Activated CD4-positive, alpha-beta T cell treated with anti-CD3 and anti-CD28 coated beads, Interleukin-2, amount 50 U/mL, for 4 hours (primary cell): ENCODE measurements around the gene COQ6.
"Not testable (repeated sequence)": the region's sequence is repeated elsewhere in the genome, so short reads cannot be mapped to it uniquely, and the experiment has no call there.

ENCODE experiments used
- DNase-seq, 2 experiments: peaks; one replicate each; pipeline ENCODE4 v3.0.0-alpha.2; 2020

Gene COQ6

DNA sequence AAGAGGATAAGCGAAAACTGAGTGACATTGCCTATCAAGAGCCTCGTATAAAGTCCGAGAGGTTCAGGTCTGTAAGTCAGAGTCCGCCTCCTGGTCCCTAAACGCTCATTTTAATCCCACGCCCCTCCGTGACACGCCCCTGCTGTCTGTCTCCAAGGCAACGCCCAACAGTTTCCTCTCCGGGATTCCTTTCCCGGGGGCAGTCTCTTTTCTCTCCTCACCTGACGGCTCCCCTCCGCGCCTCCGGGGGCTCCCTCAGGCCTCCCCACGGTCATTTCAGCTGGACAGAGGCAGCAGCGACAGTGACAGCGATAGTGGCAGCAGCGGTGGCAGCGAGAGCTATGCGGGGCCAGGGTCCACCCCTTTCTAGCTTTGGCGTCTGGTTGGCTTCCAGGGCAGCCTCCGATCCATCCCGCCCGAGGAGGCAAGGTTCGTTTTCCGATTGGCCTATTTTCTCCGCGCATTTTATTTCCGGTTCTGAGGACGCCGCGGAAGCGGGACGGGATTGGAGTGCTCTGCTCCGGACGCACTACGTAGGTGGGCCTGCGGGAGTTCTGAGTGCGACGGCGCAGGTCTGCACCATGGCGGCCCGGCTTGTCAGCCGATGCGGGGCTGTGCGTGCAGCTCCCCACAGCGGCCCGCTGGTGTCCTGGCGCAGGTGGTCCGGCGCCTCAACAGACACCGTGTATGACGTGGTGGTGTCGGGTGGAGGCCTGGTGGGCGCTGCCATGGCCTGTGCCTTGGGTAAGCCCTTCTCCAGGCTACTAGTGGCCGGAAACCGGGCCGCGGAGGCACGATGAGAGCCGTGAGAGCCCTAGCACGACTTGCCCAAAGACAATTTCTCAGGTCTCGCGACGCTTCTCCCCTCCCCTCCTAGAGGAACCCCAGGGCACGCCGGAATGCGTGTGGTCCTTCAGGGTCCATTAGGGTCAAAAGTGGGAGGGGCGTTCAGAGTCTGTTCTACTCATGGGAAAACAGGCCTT lies at the start of gene COQ6, which contains the start of gene FAM161B:
Gene COQ6 (plus strand): TSS at position 551 of the 983 bp plus-strand sequence. CDS start 31 bp downstream, at position 582.
Gene FAM161B (minus strand): TSS at position 343 of the 983 bp plus-strand sequence. CDS start 68 bp downstream, at position 275.
- DNase-seq = peak; percentile 82 to 83

DNA sequence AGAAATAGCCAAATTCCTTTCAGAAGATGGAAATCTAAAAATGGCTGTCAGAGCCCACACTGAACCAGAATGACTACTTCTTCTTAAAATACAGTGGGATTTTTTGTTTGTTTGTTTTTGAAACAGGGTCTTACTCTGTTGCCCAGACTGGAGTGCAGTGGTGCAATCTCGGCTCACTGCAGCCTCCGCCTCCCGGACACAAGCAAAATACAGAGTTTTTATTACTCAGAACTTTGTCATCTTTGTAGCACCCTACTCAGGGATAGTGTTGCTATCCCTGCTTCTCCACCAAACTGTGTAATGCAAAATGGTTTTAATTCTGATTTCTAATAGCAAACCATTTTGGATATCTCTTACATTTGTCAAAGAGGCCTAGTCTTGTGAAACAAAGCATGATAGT lies 47.1 kb upstream of the COQ6 start:
- no peak for DNase-seq

DNA sequence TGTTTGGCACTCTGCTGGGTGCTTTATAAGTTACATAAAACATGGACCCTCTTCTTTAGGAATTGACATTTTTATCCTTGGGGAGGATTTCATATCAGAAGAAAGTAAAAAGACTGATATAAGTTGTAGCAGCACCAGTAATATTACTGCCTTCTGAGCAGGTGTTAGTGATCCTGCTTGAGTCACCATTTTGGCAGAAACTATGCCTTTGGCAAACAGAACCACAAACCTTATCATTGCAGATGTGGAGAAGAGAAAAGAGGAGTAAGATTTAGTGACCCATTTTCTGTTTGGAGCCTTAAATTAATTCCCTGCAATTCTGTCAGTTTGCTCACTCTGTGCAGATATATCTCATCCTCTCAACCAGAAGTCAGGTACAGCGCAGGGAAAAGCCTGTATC lies 40.4 kb upstream of the COQ6 start:
- no peak for DNase-seq

GRCh38 chr14:73913256-73913655 lies 36.8 kb upstream of the COQ6 start:
- no peak for DNase-seq

DNA sequence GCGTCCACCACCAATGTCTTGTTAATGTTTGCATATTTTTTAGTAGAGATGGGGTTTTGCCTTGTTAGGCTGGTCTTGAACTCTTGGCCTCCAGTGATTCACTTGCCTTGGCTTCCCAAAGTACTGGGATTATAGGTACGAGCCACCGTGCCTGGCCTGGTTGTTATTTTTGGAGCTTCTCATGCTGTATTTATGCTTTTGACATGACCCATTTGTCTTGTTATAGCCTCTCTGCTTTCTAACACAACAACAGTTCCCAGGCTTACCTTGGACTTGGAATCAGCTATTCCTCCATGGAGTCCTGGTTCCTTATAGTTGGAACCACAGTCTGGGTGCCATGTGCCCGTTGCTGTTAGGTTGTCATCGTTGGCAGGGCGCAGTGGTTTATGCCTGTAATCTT lies 33.8 kb upstream of the COQ6 start:
- no peak for DNase-seq

DNA sequence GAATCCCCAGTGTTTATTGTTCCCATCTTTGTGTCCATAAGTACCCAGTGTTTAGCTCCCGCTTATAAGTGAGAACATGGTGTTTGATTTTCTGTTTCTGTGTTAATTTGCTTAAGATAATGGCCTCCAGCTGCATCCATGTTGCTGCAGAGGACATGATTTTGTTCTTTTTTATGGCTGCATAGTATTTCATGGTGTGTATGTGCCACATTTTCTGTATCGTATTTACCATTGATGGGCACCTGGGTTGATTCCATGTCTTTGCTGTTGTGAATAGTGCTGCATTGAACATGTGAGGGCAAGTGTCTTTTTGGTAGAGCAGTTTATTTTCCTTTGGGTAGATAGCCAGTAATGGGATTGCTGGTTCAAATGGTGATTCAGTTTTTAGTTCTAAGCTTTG lies 30.6 kb upstream of the COQ6 start:
- not testable (repeated sequence) for DNase-seq

- no peak for DNase-seq
Measured at GRCh38 chr14:73924337-73924736, 25.8 kb upstream of the COQ6 start.

GRCh38 chr14:73935666-73936065 lies 14.4 kb upstream of the COQ6 start:
- no peak for DNase-seq

DNA sequence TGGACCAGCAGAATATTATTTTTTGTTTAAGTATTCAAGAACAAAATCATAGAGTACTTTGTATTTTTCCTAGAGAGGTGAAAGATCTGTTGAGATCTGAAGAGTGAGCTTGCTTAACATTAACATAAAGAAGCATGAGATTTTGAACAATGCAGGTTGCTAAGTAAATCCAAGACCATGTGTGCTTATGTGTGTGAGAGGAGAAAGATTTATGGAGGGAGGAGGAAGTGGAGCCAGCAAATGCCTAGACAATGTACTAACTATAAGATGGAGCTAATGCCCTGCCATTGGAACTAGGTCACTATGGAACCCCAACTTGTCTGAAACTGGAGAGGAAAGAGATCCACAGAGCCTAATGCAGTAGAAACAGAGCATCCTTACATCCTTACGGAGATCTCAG lies 13.6 kb upstream of the COQ6 start:
- no peak for DNase-seq

- no peak for DNase-seq
Measured at GRCh38 chr14:73937012-73937411, 13.1 kb upstream of the COQ6 start.

- DNase-seq = no peak
Measured at GRCh38 chr14:73942180-73942579, 7.9 kb upstream of the COQ6 start.

DNA sequence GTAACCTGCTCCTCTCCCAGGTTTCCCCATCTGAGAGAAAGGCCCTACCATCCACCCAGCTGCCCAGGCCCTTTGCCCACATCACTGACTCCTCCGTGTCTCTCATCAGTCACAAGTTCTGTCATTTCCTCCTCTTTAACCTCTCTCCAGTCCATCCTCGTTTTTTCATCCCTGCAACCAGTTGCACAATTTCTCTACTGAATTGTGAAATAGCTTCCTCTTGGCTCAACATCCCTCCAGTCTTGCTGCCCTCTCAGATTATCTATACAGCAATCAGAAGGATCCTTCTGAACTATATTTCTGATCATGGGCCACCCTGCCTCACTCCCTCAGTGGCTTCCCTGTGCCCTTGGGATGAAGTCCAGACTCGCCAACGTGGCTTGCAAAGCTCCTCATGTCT lies 7.0 kb upstream of the COQ6 start:
- no peak for DNase-seq

GRCh38 chr14:73944432-73945158 lies 5.5 kb upstream of the COQ6 start:
- DNase-seq = no peak

DNA sequence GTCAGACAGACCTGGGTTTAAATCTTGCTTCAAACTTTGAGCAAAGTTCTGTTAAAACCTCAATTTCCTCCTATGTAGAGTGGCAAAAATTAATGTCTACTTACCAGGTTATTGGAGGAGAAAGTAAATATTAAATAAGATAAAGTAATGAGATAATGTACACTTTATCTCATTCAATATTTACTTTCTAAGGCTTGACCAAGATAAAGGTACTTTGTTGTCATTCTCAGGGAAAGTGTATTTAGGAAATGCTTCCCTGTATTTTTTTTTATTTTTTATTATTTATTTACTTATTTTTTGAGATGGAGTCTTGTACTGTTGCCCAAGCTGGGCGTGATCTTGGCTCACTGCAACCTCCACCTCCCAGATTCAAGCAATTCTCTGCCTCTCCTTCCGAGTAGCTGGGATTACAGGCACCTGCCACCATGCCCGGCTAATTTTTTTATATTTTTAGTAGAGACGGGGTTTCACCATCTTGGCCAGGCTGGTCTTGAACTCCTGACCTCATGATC lies 4.9 kb upstream of the COQ6 start:
- DNase-seq = no peak

- no peak for DNase-seq
Measured at GRCh38 chr14:73953731-73954130, 3.6 kb downstream of the COQ6 start.

DNA sequence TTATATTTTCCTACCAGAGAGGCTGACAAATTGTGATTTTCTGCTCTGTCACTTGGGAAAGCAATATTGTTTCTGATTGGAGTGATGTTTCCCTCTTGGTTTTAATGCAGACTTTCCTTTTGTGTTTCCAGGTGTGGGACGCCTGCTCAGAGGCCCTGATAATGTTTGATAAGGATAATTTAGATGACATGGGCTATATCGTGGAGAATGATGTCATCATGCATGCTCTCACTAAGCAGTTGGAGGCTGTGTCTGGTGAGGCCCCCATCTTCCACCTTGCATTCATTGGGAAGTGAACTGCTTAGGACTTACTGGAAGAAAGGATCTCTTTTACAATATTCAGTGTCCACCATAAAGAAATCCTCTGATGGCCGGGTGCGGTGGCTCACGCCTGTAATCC lies 5.6 kb downstream of the COQ6 start:
- no peak for DNase-seq

GRCh38 chr14:73958591-73958990 lies 8.5 kb downstream of the COQ6 start:
- no peak for DNase-seq

GRCh38 chr14:73961192-73961591 lies 11.1 kb downstream of the COQ6 start:
- no peak for DNase-seq

DNA sequence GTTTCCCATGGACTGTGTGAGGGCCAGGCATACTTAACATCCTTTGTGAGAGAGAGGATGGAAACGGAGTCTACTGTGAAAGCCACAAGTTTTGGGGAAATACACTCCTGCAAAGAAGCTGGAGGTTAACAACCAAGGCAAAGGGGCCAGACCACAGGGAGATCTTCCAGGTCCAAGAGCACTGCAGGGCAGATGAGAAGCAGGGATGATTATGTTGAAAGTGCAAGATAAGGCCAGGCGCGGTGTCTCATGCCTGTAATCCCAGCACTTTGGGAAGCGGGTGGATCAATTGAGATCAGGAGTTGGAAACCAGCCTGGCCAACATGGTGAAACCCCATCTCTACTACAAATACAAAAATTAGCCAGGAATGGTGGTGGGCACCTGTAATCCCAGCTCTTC lies 15.1 kb downstream of the COQ6 start:
- DNase-seq = no peak

GRCh38 chr14:73968885-73969284 lies 18.8 kb downstream of the COQ6 start:
- no peak for DNase-seq

GRCh38 chr14:73973497-73973896 lies 23.4 kb downstream of the COQ6 start:
- DNase-seq = no peak

DNA sequence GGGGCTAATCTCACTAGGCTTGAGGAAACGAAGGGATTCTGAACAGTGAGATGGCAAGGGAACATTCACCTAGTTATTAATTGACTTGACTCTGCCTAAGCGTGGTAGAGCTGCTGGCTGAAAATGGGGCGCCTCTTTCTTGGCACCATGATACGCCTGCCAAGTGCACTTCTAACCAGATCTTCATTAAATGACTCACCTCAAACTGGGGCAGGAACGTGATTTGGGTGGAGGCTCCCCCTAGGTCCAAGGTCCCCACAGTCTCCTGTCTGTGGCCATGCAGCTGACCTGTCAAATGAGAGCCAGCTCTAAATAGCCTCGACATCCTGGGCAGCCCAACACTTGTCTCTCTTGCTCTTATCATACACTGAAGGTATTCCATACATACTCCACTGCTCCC lies 26.0 kb downstream of the COQ6 start:
- no peak for DNase-seq

- no peak for DNase-seq
Measured at GRCh38 chr14:73977896-73978295, 27.8 kb downstream of the COQ6 start.

GRCh38 chr14:73988065-73988464 lies 38.0 kb downstream of the COQ6 start:
- DNase-seq = no peak
